Pulmonary artery endothelial cell (primary cell): ENCODE data around the gene MCUB. TPM values are rescaled to one million over a fixed set of nuclear protein-coding genes. Genes with fewer than 3 reads are reported as not detected.
"Not testable (repeated sequence)": the region's sequence is repeated elsewhere in the genome, so short reads cannot be mapped to it uniquely, and the experiment has no call there.

Experiments used
- DNase-seq: peaks from one replicate; pipeline ENCODE4 v3.0.0-alpha.2; 2011; ENCODE audit warnings: low read depth, low spot score
- total RNA-seq: library from RNA; depleted of rRNA; stranded (reverse); fragments of >200 nt; gene quantifications from 2 replicates; pipeline ENCODE4 v1.2.3, GENCODE V29; 2014

MCUB gene
- total RNA-seq, 1 donor from 2014 or later, result 48.6 TPM

DNA sequence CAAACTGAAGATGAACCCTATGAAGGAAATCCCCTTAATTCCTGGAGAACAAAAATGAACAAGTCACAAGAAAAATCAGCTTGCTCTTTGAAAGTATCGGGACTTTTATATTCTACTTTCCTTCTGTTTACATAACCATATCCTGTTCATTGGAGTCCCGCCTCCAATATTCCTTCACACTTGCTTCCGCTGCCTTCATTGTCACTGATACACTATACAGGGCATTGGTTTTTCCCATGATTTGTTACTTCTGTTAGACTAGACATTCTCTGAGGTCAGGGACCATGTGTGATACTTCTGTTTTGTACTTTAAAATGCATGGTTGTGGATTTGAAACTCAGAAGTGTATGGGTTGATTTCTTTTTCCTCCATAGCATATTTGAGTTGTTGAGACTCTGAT, 18.8 kb downstream of the MCUB start:
- no peak for DNase-seq

DNA sequence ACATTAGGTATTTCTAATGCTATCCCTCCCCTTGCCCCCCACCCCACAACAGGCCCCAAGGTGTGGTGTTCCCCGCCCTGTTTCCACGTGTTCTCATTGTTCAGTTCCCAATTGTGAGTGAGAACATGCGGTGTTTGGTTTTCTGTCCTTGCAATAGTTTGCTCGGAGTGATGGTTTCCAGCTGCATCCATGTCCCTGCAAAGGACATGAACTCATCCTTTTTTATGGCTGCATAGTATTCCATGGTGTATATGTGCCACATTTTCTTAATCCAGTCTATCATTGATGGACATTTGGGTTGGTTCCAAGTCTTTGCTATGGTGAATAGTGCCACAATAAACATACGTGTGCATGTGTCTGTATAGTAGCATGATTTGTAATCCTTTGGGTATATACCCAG, 20.0 kb downstream of the MCUB start:
- not testable (repeated sequence) for DNase-seq

DNA sequence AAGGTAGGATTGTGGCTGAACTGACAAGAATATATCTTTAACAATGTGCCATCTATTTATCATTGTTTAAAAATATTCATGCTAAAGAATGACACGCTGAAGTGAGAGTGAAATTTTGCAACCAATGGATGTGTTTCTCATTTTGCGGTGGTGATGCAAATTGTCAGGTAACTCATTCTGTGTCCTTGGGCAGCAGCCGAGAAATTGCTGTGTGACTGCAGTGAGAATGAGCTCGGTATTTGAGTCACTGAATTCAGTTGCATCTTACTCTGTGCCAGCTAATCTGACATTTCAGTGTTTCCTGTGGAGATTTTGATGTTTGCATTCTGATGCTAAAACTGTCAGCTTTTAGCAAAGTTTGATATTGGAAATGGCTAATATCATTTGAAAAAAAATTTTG, 28.1 kb downstream of the MCUB start:
- DNase-seq, result no peak

DNA sequence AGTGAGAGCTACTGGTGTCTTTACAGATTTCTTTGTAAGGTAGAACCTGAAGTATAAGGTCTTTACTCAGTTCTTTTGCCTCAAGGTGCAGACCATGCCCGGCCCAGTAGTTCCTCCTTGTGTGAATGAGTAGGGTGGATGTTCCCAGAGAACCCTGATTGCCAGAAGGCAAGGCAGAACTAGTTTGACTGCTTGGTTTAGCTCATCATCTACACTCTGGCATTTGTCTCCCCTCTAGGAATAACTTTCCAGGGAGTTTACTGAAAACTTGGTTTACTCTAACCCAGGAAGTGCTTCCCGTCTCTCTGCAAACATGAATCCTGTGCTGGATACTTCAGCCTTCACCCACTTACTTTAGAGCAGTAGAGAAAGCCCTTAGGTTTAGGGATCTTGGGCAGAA, 29.1 kb downstream of the MCUB start:
- no peak for DNase-seq

DNA sequence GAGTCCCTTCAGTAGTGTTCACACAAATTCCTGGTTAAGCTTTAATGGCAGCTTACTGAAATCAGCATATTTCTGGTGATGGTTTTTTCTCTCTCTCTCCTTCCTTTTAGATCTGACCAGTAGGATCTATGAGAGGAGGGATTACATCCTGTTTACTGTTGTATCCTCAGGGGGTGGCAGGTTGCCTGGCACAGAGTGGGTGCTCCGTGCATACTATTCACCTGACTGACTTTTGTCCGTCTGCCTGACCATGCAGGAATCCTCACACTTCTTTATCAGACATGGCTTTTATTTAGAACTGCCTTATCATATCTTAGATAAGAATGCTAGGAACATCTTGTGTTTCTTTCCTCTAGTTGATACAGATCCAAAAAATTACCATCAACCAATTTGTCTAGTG, 29.6 kb downstream of the MCUB start:
- DNase-seq, result no peak

DNA sequence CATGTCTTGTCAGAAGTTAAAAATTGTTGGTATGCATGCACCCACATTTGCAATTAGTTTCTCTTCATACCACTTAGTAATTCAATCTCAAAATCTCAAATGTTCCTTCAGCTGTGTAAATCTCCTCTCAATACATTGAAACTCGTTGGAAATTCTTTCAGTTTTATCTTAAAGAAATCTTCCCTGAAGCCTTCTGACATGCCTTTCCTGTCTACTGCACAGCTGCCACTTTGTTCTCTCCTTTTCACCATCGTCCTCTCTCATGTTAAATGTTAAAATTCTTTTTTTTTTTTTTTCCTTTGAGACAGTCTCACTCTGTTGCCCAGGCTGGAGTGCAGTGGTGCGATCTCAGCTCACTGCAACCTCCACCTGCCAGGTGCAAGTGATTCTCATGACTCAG, 30.9 kb downstream of the MCUB start:
- no peak for DNase-seq

DNA sequence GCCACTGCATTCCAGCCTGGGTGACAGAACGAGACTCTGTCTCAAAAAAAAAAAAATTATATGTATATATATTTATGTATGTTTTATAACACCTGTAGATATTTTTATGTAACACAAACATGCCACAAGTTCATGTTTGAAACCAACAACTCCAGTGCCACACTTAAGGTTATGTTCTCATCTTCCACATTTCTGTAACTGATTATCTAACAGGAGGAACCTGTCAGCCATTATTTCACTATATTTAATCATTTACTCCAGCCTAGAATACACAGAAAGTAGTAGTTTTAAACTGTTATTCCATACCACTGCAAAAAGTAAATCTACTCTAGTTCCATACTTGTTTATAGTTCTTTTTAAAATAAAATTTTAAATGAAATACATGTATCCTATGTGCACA, 32.3 kb downstream of the MCUB start:
- DNase-seq, result no peak

DNA sequence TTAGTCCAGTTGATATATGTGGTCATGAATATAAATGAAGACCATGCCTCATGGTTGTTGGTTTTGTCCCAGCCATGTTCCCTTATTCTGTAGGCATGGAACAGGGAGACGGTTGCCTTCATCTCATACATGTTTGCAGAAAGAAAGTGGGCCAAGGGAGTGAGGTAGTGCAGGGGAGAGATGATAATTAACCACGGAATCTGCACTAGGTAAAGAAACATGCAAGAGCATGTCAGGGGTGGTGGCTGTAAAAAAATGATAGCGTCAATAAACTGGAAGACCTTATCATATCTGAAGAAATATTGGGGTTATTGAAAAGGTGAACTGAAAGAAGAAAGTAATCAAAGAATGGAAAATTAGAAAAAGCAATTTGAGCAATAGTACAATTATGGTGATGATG, 35.1 kb downstream of the MCUB start:
- DNase-seq, result not testable (repeated sequence)

DNA sequence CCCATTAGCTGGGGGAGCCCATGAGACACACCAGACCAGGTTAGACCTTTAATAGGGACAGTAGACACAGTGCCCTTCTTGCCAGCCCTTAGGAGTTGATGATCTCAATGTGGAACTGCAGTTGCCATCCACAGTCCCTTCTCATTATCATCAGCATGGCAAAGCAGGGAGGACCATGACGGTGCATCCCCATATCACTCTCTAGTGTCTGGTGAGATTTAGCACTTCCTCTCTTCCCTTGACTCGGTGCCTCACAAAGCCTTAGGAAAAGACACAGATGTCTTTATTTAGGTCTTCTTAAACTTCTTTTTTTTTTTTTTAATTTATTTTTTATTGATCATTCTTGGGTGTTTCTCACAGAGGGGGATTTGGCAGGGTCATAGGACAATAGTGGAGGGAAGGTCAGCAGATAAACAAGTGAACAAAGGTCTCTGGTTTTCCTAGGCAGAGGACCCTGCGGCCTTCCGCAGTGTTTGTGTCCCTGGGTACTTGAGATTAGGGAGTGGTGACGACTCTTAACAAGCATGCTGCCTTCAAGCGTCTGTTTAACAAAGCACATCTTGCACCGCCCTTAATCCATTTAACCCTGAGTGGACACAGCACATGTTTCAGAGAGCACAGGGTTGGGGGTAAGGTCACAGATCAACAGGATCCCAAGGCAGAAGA, 36.5 kb downstream of the MCUB start:
- not testable (repeated sequence) for DNase-seq

DNA sequence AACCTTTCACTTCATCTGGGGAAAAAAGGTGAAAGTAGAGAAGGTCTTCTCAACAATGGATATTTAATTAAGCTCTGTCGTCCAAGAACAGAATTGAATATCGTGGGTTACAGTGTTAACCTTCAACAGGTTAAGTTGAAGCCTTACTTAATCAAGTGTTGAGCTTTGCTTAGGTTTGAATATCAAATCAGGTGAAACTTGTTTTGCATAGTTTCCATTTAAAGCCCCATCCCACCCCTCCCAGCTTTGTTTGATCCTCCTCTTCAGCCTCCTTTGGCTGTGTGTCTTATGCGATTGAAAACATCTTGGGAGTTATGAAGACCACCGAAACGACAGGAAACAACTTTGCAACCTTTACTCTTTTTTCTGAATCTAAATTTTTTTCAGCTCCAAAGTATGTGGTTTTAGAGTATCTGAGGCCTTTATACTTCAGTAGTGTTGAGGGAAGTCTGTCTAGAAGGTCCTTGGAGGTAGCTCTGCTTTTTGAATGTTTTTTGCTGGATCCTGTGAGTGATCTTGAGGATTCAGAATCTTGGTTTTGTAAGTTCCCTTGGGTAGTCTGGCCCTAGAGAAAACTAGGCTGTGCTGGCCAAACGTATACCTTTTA, 39.1 kb downstream of the MCUB start:
- no peak for DNase-seq

DNA sequence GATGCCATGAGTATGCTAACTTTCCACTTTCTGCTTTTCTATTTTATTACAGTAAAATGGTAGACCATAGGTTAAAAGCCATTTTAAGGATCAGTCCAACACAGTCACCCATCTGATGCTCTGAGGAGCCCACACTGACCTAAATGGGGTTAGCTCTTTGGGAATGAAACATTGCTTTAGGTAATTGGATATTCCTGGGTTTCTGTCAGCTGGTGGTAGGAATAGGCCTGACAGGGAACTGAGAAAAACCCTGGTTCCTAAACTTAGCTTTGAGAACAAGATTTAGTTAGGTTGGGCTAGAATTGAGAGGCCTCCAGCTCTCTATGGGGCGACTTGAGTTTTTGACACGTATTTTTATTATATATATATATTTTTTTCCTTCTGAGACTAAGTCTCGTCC, 40.4 kb downstream of the MCUB start:
- DNase-seq, result no peak

DNA sequence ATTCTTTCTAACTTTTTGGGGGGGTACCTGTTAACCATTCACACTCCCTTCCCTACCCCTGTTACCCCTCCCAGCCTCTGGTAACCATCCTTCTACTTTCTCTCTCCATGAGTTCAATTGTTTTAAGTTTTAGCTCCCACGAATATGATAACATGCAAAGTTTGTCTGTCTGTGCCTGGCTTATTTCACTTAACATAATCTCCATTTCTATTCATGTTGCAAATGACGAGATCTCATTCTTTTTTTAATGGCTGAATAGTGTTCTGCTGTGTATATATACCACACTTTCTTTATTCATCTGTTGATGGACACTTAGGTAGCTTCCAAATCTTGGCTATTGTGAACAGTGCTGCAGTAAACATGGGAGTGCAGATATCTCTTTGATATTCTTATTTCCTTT, 41.3 kb downstream of the MCUB start:
- DNase-seq, result no peak

DNA sequence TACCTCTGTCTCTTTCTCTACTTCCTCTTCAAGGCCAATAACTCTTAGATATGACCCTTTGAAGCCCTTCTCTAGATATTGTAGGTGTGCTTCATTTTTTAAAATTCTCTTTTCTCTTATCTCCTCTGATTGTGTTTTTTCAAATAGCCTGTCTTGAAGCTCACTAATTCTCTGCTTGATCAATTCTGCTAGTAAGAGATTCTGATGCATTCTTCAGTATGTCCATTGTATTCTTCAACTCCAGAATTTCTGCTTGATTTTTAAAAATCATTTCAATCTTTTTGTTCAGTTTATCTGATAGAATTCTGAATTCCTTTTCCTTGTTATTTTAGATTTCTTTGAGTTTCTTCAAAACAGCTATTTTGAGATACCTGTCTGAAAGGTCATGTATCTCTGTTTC, 47.9 kb downstream of the MCUB start:
- DNase-seq, result no peak

DNA sequence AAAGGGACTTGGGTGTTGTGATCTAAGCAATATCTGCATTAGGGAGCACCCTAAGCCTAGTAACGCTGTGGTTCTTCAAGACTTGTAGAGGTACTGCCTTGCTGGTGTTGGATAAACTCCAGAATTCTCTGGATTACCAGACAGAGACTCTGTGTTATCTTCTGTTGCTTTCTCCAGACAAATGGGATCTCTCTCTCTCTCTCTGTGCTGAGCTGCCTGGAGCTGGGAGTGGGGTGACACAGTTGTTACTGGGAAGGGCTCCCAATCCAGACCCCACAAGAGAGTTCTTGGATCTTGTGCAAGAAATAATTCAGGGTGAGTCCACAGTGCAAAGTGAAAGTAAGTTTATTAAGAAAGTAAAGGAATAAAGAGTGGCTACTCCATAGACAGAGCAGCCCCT, 48.8 kb downstream of the MCUB start:
- no peak for DNase-seq

DNA sequence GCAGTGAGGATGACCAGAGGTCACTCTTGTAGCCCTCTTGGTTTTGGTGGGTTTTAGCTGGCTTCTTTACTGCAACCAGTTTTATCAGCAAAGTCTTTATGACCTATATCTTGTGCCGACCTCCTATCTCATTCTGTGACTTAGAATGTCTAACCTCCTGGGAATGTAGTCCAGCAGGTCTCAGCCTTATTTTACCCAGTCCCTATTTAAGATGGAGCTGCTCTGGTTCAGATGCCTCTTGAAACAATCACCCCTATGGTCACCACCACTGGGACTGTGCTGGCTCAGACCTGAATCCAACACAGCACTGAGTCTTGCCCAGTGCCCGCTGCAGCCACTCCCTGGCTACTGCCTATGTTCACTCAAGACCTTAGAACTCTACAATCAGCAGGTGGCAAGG, 49.4 kb downstream of the MCUB start:
- no peak for DNase-seq

DNA sequence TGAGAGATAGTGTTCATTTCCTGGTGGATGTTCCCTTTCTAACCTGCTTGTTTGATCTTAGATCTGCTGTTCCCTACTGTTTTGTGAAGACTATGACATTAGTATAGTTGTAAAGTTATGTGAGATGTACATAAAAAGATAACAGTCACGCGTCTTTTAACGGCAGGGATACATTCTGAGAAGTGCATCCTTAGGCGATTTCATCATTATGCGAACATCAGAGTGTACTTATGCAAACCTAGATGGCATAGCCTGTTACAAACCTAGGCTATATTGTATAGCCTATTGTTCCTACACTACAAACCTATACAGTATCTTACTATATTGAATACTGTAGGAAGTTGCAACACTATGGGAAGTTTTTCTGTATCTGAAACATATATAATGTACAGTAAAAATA, 50.4 kb downstream of the MCUB start:
- no peak for DNase-seq

DNA sequence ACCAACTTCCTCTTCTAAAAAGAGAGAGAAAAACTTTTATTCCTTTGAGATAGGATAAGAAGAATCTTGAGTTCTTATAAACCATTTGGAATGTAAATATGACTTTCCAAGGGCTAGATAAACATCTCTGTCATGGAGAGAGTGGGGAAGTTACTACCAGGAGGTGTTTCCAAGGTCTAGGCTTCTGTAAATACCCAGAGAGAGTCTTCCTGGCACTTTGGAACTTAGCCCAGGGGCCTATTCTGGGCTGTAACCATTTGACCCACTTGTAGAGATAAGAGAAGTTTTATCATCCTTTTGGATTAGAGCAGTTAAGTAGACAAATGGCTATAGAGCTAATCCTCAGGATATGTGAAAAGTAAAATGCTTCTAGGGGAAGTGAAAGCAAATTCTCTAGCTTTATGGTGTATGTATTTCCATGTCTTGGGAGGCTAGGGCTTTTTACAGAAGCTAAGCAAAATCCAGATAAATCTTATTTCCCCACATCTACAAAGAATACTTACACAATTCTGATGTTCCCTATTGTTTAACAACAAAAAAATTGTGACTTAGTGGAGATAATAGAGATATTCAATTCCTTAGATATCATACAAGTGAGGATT, 51.1 kb downstream of the MCUB start:
- peak; percentile 4 for DNase-seq

DNA sequence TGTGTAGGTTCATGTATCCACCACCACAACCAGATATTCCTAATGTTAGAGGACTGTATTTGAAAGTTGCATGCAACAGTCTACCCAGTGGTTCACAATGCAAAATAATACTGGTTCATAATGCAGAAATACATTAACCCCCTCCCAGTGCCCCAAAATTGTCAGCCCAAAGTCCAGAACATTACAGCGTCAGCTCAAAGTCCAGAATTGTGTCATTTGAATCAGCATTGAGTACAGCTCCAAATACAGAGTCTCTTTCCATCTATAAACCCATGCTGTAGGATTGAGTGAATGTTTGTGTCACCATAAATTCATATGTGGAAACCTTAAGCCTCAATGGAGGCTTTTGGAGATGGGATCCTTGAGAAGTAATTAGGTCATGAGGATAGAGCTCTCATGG, 54.0 kb downstream of the MCUB start:
- no peak for DNase-seq

DNA sequence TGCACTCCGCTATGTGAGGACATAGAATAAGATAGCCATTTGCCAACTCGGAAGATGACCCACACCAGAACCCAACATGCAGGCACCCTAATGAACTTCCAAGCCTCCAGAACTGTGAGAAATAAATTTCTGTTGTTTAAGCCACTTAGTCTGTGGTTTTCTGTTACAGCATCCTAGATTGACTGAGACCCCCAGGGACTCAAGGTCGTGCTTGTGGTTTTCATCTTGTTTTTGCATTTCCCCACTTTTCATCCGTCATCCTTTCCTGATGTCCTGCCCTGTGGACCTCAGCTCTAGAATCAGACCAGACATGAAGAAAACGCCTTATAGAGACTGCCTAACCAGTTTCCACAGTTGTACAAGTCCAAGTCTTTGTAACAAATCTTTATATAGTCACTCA, 54.4 kb downstream of the MCUB start:
- DNase-seq, result no peak

DNA sequence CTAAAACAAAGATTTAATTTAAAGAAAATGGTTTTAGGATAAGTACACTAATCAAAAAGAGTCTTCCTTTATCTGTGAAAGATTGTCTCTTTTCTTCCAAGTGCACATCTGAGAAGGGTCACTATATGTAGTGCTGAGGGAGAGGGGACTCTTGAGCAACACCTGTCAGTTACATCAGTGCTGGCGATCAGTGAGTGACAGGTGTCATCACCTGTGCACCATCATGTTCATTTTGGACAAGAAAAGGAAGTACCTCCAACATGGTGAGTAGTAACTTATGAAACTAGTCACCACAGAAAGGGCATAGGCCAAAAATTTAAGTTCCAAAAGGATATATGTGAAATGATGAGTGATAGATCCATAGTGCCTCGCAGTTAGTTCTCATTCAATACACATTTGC, 55.7 kb downstream of the MCUB start:
- DNase-seq, result no peak

DNA sequence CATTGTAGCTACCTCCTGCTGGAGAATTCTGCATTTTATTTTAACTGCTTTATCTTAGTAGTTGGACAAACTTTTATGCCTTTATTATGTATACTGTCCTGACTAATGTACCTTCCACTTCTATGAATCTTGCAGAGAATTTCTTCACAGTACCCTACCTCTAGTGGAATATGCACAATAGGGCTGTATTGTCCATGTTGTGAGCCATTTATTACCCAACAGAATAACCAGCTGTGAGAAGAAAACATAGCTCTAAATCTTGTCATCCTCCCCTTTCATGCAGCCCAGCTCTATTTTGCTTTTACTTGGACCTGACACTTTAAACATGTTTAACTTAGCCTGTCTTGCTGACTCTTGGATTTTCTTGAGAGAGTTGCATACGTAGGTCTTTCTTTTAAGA, 56.2 kb downstream of the MCUB start:
- DNase-seq, result no peak

DNA sequence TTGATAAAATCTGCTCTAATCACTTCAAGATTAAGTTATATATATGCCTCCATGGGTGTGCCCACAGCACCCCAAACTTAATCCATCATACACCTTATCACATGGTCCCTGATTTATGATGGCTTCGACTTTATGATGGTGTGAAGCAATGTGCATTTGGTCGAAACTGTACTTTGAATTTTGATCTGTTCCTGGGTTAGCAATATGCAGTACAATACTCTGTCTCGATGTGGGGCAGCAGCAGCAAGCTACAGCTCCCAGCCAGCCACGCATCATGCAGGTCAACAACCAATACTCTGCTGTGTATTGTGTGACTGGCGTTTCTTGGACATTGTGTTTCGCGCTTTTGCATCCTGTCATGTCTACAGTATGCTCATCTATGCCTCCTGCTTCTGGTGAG, 62.6 kb downstream of the MCUB start:
- DNase-seq, result no peak

DNA sequence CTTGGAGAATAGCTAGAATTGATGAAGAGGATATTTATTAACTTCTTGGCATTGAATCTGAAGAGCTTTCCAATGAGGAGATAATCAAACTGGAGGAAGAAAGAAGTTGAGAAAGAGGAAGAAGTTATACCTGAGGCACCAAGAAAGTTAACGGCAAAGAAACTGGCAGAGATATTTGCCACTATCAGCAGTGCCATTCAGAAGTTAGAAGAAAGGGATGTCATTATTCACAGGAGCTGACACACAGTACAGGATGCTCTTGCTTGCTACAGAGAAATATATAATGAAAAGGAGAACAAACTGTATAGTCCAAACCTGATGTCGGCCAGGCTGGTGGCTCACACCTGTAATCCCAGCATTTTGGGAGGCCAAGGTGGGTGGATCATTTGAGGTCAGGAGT, 64.5 kb downstream of the MCUB start:
- DNase-seq, result no peak
